ENCODE data around the gene SPTBN1. TPM values are rescaled to one million over a fixed set of nuclear protein-coding genes. Genes with fewer than 3 reads are reported as not detected.

SPTBN1 gene
- polyA plus RNA-seq, 1 experiment: 56.6 TPM

DNA sequence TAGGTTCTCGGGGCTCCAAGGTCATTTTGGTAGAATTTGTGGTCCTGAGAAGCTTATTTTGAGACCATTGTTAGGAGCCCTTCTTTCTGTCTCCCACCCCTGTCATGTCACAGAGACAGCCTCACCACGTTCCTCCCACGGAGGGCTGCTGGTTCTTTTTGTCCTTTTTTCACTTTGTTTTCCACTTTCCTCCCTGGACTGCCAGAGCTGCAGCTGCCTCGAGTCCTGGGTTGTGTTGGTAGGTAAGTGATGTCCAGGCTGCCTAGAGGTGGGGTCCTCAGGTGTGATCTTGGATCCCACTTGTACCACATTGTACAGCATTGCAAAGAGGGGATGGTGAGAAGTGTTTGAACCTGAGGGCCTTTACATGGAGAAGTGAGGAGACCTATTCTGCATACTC, 137.1 kb downstream of the SPTBN1 start:
- TF ChIP-seq CTCF (IDR thresholded peaks at IDR 0.05; ENCODE audit: low read depth, low read length): no peak
- H3K4me3 ChIP-seq (ENCODE audit: low read depth, low read length): no peak overlapping the region
- CTCF ChIA-PET: no interaction called here
- H3K9me3 ChIP-seq (ENCODE audit: control insufficient read depth, insufficient read depth, low read length): peaks cover 2% of the 10 kb centered on the region; the same call in 1 of the 2 replicates
- POLR2A ChIA-PET: no interaction called here
- H3K27me3 ChIP-seq (ENCODE audit: control insufficient read depth, insufficient read depth, low read length): no peaks in the 10 kb centered on the region
- H3K27ac ChIP-seq (ENCODE audit: low read depth, low read length): no peak overlapping the region
- no peak for DNase-seq (ENCODE audit: low read depth, low spot score)

GRCh38 chr2:54594048-54594447, 137.9 kb downstream of the SPTBN1 start:
- Histone ChIP-seq H3K4me3 (ENCODE audit: low read depth, low read length) (no peak overlapping the region), H3K9me3 (ENCODE audit: control insufficient read depth, insufficient read depth, low read length) (peaks cover 2% of the 10 kb centered on the region; the same call in 1 of the 2 replicates), H3K27me3 (ENCODE audit: control insufficient read depth, insufficient read depth, low read length) (no peaks in the 10 kb centered on the region), H3K27ac (ENCODE audit: low read depth, low read length) (no peak overlapping the region)
- DNase-seq (ENCODE audit: low read depth, low spot score): no peak
- ChIA-PET CTCF (no interaction called here), POLR2A (no interaction called here)
- no peak for TF ChIP-seq CTCF (IDR thresholded peaks at IDR 0.05; ENCODE audit: low read depth, low read length)

DNA sequence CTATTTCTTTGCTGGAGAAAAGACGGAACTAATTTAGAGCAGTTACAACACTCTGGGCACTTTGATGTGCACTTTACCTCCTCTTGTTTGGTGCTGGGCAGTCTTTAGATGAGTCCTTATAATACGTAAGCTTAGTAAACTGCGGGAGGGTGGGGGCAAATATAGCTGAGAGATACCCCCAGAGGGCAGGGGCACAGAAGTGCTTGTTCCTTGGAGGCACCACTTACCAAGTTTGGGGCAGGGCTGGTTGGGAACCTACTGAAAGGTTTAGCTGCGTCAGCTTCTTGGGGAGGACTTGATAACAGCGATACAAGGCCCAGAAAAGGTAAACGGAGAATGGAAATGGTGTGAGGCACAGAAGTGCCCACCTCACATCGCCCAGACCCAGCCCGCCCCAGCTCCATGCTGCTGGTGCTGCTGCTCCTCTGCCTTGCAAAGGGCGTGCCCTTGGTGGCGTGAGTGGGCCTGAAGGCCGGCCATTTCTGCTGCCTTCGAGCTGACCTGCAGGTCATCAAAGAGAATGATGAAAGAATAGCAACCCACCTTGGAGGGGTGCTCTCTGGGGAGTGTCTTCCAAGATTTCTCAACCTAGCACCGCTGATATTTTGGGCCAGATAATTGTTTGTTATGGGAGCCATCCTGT, 139.2 kb downstream of the SPTBN1 start:
- Histone ChIP-seq H3K9me3 (ENCODE audit: control insufficient read depth, insufficient read depth, low read length) (peaks cover 2% of the 10 kb centered on the region; the same call in 1 of the 2 replicates), H3K27ac (ENCODE audit: low read depth, low read length) (no peak overlapping the region), H3K27me3 (ENCODE audit: control insufficient read depth, insufficient read depth, low read length) (no peaks in the 10 kb centered on the region), H3K4me3 (ENCODE audit: low read depth, low read length) (no peak overlapping the region)
- TF ChIP-seq CTCF (IDR thresholded peaks at IDR 0.05; ENCODE audit: low read depth, low read length): no peak
- no peak for DNase-seq (ENCODE audit: low read depth, low spot score)
- ChIA-PET CTCF (no interaction called here), POLR2A (interaction anchor here (0.6 kb wide), 1 partner anchor 523 kb away, joined by 4 read pairs; no protein-coding TSS in a partner anchor)

DNA sequence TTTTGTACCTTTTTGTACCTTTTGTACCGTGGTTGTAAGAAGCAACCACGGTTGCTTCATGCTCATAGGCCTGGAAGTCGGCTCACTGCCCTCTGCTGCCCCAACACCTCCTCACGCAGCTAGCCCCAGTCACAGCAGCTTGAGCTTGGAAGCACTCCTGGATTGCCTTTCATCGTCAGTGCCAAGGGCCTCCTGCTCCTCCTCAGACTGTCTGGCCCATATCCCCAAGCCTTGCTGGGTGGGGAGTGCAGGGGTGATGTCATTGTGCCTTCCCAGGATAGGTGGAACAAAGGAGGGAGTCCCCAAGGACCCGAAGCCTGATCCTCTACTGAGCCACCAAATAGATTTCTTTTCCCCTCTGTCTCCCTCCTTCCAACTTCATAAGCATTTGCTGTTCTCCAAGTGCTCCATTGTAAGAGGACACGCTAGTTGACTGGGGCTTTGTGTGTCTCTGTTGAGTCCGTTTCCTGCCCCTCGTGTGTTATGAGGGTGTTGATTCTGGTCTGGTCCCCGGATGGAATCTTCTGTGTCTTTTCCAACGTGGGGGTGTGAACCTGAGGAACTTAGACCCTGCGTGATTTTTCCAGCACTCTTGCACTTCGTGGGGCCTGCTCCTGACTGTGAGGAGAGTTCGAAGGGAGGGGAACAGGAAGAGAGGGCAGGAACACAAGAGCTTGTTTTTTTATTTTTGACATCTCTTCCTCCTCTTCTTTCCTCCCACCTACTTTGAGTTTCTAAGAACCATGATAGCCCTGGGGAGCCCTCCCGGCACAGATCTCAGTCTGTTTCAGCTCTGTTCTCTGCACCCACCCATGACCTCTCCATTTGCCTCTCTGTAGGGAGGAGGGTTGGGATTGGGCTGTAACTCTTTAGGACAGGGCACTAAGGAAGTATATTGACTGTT, 140.1 kb downstream of the SPTBN1 start:
- no peak for DNase-seq (ENCODE audit: low read depth, low spot score)
- no peak for TF ChIP-seq CTCF (IDR thresholded peaks at IDR 0.05; ENCODE audit: low read depth, low read length)
- Histone ChIP-seq H3K9me3 (ENCODE audit: control insufficient read depth, insufficient read depth, low read length) (peaks cover 2% of the 10 kb centered on the region; the same call in 1 of the 2 replicates), H3K27ac (ENCODE audit: low read depth, low read length) (no peak overlapping the region), H3K27me3 (ENCODE audit: control insufficient read depth, insufficient read depth, low read length) (no peaks in the 10 kb centered on the region), H3K4me3 (ENCODE audit: low read depth, low read length) (no peak overlapping the region)
- ChIA-PET POLR2A (interaction anchor here (0.6 to 0.9 kb wide), 2 partner anchors 72 to 524 kb away, joined by 3 to 4 read pairs; no protein-coding TSS in a partner anchor), CTCF (no interaction called here)
